HG02852 (cell line): ENCODE results near the gene GOLIM4.
"Not testable (repeated sequence)": the region's sequence is repeated elsewhere in the genome, so short reads cannot be mapped to it uniquely, and the experiment has no call there.

ENCODE experiments used
- ATAC-seq: cut with Tn5 transposase; IDR thresholded peaks from one replicate; pipeline ENCODE4 v1.9.1; 2021; ENCODE audit warnings: mild to moderate bottlenecking, moderate library complexity; ENCODE audit not compliant: unreplicated experiment

The GOLIM4 gene, protein sequence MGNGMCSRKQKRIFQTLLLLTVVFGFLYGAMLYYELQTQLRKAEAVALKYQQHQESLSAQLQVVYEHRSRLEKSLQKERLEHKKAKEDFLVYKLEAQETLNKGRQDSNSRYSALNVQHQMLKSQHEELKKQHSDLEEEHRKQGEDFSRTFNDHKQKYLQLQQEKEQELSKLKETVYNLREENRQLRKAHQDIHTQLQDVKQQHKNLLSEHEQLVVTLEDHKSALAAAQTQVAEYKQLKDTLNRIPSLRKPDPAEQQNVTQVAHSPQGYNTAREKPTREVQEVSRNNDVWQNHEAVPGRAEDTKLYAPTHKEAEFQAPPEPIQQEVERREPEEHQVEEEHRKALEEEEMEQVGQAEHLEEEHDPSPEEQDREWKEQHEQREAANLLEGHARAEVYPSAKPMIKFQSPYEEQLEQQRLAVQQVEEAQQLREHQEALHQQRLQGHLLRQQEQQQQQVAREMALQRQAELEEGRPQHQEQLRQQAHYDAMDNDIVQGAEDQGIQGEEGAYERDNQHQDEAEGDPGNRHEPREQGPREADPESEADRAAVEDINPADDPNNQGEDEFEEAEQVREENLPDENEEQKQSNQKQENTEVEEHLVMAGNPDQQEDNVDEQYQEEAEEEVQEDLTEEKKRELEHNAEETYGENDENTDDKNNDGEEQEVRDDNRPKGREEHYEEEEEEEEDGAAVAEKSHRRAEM

DNA sequence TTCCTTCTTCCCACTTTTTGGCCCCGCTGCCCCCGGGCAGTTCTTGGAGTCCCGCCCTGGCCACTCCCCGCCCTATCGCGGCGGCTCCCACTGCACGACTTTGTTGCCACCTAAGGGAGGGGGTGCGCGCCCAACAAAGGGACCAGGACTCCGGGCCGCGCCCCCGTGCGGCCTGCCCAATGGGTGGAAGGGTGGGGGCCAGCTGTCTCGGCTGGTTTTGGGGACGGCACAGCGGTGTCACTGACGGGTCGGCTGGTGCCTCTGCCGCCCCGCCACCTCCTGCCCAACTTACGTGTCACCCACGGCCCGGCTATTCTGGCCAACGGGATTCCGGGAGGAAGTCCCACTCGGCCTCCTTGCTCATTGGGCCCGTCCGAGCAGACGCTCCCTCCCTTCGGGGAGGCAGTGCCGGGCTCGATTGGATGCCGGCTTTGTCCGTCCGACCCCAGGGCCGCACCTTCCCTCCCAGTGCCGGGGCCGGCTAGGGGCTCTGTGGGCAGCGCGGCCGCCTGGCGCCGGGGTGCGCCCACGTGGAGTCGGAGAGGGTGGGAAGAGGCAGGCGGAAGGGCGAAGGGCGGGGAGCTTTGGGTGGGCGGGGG is at the start of gene GOLIM4:
TSS of gene GOLIM4 (minus strand) at position 314 of the 599 bp plus-strand sequence. CDS start 639 bp downstream, outside the sequence.
- peak; percentile 81 for ATAC-seq

GRCh38 chr3:168141405-168141998 is 45.8 kb upstream of the GOLIM4 start:
- peak; percentile 71 for ATAC-seq

- ATAC-seq = no peak
Measured at GRCh38 chr3:168139947-168140346, 44.2 kb upstream of the GOLIM4 start.

- no peak for ATAC-seq
Measured at GRCh38 chr3:168138421-168138820, 42.7 kb upstream of the GOLIM4 start.

DNA sequence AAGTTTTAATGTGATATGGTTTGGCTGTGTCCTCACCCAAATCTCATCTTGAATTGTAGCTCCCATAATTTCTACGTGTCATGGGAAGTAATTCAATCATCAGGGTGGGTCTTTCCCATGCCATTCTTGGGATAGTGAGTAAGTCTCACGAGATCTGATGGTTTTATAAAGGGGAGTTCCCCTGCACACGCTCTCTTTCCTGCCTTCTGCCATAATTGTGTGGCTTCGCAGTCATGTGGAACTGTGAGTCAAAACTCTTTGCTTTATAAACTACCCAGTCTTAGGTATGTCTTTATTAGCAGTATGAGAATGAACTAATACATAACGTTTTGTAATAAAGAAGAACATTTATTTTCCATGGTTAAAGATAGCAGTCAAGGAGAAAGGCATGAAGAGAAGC is 39.2 kb upstream of the GOLIM4 start:
- peak; percentile 91 for ATAC-seq

- ATAC-seq = not testable (repeated sequence)
Measured at GRCh38 chr3:168130250-168130649, 34.5 kb upstream of the GOLIM4 start.

GRCh38 chr3:168128463-168128862 is 32.7 kb upstream of the GOLIM4 start:
- ATAC-seq = not testable (repeated sequence)

GRCh38 chr3:168127466-168127865 is 31.7 kb upstream of the GOLIM4 start:
- ATAC-seq = no peak

- no peak for ATAC-seq
Measured at GRCh38 chr3:168124791-168125190, 29.1 kb upstream of the GOLIM4 start.

- ATAC-seq = no peak
Measured at GRCh38 chr3:168124291-168124690, 28.6 kb upstream of the GOLIM4 start.

- ATAC-seq = no peak
Measured at GRCh38 chr3:168123201-168124176, 27.8 kb upstream of the GOLIM4 start.

- no peak for ATAC-seq
Measured at GRCh38 chr3:168121184-168122017, 25.7 kb upstream of the GOLIM4 start.

GRCh38 chr3:168117853-168118313 is 22.2 kb upstream of the GOLIM4 start:
- ATAC-seq = no peak

DNA sequence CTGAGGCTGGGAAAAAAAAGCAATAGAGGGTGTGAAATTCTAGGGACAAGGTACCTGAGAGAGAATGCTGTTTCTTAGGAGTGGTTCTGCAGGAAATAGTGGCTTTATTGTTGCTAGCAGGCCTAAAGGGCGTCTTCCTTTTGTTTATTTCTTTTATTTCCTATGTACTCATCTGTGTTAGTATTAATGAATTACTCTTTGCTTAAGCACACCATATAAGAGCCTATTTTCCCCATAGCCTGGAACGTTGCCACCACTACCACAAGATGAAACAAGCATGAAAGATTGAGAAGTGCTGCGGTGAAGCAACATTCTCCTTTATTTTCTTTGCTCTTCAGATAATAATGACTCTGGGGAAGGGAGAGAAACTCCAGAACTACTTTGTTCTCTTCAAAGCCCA is 21.3 kb upstream of the GOLIM4 start:
- ATAC-seq = no peak

GRCh38 chr3:168116279-168116678 is 20.6 kb upstream of the GOLIM4 start:
- no peak for ATAC-seq

DNA sequence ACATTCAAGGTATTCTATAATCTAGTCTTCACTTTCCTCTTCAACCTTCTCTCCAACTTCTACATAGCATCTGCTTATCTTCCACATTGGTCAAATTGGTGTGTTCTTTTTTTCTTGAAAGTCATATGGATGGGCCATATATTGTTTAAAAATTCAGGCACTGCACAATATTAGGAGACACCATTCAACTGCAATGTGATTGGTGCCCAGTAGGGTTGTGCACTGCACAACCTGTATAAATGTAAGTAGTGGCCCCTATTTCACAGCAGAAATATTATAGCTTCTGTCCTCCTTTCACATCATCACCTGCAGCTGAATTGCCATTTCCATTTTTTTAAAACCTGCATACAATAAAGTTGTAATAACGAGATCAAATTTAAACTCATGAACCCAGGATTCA is 18.1 kb upstream of the GOLIM4 start:
- ATAC-seq = no peak

GRCh38 chr3:168112894-168113293 is 17.2 kb upstream of the GOLIM4 start:
- no peak for ATAC-seq

DNA sequence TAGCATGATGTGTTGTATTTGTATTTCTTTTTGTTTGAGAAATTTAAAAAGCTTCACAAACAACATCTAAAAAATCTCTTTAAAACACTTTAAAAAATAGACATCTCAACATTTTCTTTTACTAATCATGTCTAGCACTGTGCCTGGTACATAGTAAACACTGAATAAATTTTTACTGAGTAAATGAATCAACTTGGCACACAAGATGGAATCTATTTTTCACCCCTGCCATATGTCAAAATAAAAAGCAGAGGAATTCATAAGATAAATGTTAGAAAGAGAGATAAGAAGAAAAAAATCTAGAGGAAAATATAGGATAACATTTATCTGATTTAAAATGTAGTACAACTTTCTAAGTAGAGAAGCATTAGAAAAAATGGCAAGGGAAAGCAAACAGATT is 8.6 kb upstream of the GOLIM4 start:
- ATAC-seq = no peak

DNA sequence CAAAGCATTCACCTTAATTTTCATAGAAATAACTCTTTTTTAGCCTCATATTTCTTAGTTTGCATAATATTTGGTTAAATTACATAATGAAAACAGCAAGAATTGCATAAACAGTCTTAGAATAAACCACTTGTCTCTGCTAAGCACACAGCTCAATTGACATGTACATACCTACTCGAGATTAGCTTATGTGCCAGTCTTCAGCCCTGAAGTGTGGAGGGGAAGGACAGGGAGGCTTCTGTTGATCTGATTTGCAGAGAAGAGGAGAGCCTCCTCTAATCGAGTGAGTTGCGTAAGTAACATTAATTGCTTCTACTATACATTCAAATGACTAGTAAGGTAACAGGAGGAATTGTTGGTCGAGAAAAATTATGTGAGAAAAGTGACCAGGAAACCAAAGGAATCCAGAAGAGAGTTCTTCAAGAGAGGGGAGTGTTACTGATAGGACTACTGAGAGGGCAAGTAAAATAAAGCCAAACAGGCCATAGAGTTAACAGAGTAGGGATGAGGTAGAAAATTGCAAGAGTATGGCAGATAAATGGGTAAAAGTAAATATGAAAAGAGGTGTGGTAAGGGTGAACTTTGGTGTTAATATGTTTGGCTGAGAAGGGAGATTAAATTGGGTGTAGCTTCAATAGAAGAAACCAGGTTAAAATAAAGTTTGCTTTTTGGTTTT is 7.1 kb upstream of the GOLIM4 start:
- ATAC-seq = no peak
